ENCODE data around the gene TMEM52.

The TMEM52 gene

DNA sequence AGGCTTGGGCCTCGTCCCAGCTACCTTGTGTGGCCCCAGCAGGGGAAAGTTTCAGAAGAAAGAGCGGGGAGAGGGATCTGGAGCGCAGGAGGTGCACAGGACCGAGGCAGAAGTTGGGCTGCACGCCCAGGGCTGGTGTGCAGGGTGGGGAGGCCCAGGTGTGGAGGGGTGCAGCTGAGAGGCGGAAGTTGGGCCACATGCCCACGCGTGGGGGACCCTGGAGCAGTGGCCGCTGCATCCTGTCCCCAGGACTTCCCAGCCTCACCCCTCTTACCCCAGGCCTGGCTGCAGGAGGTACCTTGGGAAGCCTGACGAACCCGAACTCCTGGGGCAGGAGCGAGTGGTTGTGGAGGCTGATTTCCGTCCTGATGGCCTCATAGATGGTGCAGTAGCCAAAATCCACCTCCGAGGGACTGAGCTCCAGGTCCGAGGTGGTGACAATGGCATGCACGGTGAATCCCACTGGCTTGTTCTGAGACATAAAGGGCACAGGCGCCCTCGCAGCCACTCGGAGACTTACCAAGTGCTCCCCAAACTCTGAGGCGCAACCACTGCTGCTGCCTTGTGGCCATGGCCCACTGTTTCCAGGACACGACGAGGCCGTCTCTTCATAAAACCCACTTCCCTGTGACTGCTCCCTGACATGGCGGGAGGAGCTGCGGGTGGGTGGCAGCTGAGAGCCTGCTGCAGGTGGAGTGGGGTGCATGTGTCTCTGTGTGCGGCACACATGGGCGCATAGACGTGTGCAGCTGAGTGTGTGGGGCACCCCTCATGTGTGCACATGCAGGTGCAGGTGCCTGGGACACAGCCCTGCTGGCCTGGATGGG is 20.4 kb upstream of the TMEM52 start:
- Histone ChIP-seq H3K27ac (ENCODE audit: extremely low read depth, low read depth, low read length) (no peak overlapping the region), H3K4me3 (ENCODE audit: low read depth, low read length) (no peak overlapping the region), H3K9me3 (ENCODE audit: control insufficient read depth, insufficient read depth, low read depth, low read length) (no peaks in the 10 kb centered on the region), H3K36me3 (ENCODE audit: control insufficient read depth in 2 of 2, insufficient read depth in 1 of 2, low read length in 2 of 2) (no peaks in the 10 kb centered on the region), H3K4me1 (ENCODE audit: control insufficient read depth, insufficient read depth, low read length) (no peaks in the 10 kb centered on the region)
- TF ChIP-seq ZNF155 (tag by site-specific recombination; IDR thresholded peaks at IDR 0.05): no peak
- TF ChIP-seq OSR2 (tag by site-specific recombination; IDR thresholded peaks at IDR 0.05): no peak
- TF ChIP-seq, protein P1, sequence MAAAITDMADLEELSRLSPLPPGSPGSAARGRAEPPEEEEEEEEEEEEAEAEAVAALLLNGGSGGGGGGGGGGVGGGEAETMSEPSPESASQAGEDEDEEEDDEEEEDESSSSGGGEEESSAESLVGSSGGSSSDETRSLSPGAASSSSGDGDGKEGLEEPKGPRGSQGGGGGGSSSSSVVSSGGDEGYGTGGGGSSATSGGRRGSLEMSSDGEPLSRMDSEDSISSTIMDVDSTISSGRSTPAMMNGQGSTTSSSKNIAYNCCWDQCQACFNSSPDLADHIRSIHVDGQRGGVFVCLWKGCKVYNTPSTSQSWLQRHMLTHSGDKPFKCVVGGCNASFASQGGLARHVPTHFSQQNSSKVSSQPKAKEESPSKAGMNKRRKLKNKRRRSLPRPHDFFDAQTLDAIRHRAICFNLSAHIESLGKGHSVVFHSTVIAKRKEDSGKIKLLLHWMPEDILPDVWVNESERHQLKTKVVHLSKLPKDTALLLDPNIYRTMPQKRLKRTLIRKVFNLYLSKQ (tag by site-specific recombination; IDR thresholded peaks at IDR 0.05; ENCODE audit: borderline replicate concordance): no peak
- TF ChIP-seq, protein P2, sequence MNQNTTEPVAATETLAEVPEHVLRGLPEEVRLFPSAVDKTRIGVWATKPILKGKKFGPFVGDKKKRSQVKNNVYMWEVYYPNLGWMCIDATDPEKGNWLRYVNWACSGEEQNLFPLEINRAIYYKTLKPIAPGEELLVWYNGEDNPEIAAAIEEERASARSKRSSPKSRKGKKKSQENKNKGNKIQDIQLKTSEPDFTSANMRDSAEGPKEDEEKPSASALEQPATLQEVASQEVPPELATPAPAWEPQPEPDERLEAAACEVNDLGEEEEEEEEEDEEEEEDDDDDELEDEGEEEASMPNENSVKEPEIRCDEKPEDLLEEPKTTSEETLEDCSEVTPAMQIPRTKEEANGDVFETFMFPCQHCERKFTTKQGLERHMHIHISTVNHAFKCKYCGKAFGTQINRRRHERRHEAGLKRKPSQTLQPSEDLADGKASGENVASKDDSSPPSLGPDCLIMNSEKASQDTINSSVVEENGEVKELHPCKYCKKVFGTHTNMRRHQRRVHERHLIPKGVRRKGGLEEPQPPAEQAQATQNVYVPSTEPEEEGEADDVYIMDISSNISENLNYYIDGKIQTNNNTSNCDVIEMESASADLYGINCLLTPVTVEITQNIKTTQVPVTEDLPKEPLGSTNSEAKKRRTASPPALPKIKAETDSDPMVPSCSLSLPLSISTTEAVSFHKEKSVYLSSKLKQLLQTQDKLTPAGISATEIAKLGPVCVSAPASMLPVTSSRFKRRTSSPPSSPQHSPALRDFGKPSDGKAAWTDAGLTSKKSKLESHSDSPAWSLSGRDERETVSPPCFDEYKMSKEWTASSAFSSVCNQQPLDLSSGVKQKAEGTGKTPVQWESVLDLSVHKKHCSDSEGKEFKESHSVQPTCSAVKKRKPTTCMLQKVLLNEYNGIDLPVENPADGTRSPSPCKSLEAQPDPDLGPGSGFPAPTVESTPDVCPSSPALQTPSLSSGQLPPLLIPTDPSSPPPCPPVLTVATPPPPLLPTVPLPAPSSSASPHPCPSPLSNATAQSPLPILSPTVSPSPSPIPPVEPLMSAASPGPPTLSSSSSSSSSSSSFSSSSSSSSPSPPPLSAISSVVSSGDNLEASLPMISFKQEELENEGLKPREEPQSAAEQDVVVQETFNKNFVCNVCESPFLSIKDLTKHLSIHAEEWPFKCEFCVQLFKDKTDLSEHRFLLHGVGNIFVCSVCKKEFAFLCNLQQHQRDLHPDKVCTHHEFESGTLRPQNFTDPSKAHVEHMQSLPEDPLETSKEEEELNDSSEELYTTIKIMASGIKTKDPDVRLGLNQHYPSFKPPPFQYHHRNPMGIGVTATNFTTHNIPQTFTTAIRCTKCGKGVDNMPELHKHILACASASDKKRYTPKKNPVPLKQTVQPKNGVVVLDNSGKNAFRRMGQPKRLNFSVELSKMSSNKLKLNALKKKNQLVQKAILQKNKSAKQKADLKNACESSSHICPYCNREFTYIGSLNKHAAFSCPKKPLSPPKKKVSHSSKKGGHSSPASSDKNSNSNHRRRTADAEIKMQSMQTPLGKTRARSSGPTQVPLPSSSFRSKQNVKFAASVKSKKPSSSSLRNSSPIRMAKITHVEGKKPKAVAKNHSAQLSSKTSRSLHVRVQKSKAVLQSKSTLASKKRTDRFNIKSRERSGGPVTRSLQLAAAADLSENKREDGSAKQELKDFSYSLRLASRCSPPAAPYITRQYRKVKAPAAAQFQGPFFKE (tag by site-specific recombination; IDR thresholded peaks at IDR 0.05; ENCODE audit: borderline replicate concordance): no peak
- TF ChIP-seq, protein P3, sequence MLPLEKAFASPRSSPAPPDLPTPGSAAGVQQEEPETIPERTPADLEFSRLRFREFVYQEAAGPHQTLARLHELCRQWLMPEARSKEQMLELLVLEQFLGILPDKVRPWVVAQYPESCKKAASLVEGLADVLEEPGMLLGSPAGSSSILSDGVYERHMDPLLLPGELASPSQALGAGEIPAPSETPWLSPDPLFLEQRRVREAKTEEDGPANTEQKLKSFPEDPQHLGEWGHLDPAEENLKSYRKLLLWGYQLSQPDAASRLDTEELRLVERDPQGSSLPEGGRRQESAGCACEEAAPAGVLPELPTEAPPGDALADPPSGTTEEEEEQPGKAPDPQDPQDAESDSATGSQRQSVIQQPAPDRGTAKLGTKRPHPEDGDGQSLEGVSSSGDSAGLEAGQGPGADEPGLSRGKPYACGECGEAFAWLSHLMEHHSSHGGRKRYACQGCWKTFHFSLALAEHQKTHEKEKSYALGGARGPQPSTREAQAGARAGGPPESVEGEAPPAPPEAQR (tag by site-specific recombination; IDR thresholded peaks at IDR 0.05): no peak
- TF ChIP-seq, protein P4, sequence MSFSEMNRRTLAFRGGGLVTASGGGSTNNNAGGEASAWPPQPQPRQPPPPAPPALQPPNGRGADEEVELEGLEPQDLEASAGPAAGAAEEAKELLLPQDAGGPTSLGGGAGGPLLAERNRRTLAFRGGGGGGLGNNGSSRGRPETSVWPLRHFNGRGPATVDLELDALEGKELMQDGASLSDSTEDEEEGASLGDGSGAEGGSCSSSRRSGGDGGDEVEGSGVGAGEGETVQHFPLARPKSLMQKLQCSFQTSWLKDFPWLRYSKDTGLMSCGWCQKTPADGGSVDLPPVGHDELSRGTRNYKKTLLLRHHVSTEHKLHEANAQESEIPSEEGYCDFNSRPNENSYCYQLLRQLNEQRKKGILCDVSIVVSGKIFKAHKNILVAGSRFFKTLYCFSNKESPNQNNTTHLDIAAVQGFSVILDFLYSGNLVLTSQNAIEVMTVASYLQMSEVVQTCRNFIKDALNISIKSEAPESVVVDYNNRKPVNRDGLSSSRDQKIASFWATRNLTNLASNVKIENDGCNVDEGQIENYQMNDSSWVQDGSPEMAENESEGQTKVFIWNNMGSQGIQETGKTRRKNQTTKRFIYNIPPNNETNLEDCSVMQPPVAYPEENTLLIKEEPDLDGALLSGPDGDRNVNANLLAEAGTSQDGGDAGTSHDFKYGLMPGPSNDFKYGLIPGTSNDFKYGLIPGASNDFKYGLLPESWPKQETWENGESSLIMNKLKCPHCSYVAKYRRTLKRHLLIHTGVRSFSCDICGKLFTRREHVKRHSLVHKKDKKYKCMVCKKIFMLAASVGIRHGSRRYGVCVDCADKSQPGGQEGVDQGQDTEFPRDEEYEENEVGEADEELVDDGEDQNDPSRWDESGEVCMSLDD (tag by site-specific recombination; IDR thresholded peaks at IDR 0.05): no peak
- ChIA-PET CTCF (no interaction called here), POLR2A (no interaction called here)

DNA sequence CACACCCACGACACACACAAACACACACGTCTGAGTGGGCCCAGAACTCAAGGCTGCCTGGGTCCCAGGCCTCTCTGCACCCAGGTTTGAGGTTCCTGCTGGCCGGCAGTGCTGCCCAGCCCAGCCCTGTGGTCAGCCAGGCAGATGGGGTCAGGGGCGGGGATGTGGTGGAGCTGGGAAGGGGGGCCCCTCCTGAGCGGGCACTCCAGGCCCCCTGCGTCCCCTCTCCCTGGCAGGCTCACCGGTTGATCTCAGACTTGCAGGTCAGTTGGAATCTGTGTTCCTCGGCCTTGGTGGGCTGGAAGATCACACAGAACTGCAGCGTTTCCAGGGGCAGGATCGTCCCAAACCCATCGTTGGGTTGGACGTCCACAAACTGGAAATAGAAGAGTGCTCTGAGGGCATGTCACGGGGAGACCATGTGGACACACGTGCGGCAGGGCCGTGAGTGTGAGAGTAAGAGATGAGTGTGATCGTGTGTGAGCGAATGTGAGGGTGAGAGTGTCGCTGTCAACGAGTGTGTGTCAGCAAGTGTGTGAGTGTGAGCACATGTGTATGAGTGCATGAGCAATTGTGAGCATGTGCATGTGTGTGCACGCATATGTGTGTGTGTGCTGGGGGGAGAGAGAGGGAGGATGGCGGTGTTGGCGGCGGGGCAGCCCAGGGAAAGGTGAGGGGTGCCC is 19.7 kb upstream of the TMEM52 start:
- H3K36me3 ChIP-seq (ENCODE audit: control insufficient read depth in 2 of 2, insufficient read depth in 1 of 2, low read length in 2 of 2): no peaks in the 10 kb centered on the region
- no peak overlapping the region for H3K27ac ChIP-seq (ENCODE audit: extremely low read depth, low read depth, low read length)
- TF ChIP-seq PRDM1 (tag by site-specific recombination; IDR thresholded peaks at IDR 0.05) (0 out of 2 replicates have a peak, but pooled peaks have one; percentile 44), ZNF629 (tag by site-specific recombination; IDR thresholded peaks at IDR 0.05) (no peak)
- H3K4me1 ChIP-seq (ENCODE audit: control insufficient read depth, insufficient read depth, low read length): no peaks in the 10 kb centered on the region
- CTCF ChIA-PET: no interaction called here
- no peaks in the 10 kb centered on the region for H3K9me3 ChIP-seq (ENCODE audit: control insufficient read depth, insufficient read depth, low read depth, low read length)
- H3K4me3 ChIP-seq (ENCODE audit: low read depth, low read length): no peak overlapping the region
- POLR2A ChIA-PET: no interaction called here
